Hepatic stellate cell (primary cell): ENCODE results near the gene TSHZ1.

Source experiments
- DNase-seq: peaks from one replicate; pipeline ENCODE4 v3.0.0; 2011; ENCODE audit warnings: low spot score

TSHZ1 gene

GRCh38 chr18:75275226-75275625, 64.6 kb downstream of the TSHZ1 start:
- DNase-seq: no peak

GRCh38 chr18:75276818-75277609, 66.4 kb downstream of the TSHZ1 start:
- DNase-seq: no peak

GRCh38 chr18:75277610-75277928, 67.0 kb downstream of the TSHZ1 start:
- no peak for DNase-seq

GRCh38 chr18:75279381-75279780, 68.8 kb downstream of the TSHZ1 start:
- no peak for DNase-seq

- no peak for DNase-seq
These were observed 70.1 kb downstream of the TSHZ1 start for GRCh38 chr18:75280427-75281280.

GRCh38 chr18:75282746-75283145, 72.1 kb downstream of the TSHZ1 start:
- no peak for DNase-seq

- no peak for DNase-seq
These were observed 73.1 kb downstream of the TSHZ1 start for GRCh38 chr18:75283731-75284130.

- DNase-seq: no peak
These were observed 74.0 kb downstream of the TSHZ1 start for GRCh38 chr18:75284566-75284965.

GRCh38 chr18:75285876-75286275, 75.3 kb downstream of the TSHZ1 start:
- no peak for DNase-seq

GRCh38 chr18:75287006-75287405, 76.4 kb downstream of the TSHZ1 start:
- no peak for DNase-seq

- DNase-seq: no peak
These were observed 77.1 kb downstream of the TSHZ1 start for GRCh38 chr18:75287700-75288099.

GRCh38 chr18:75289761-75290160, 79.2 kb downstream of the TSHZ1 start:
- no peak for DNase-seq

GRCh38 chr18:75290737-75291358, 80.3 kb downstream of the TSHZ1 start:
- DNase-seq: no peak

- no peak for DNase-seq
These were observed 80.9 kb downstream of the TSHZ1 start for GRCh38 chr18:75291460-75291859.

- DNase-seq: no peak
These were observed 83.0 kb downstream of the TSHZ1 start for GRCh38 chr18:75293591-75293990.

- DNase-seq: no peak
These were observed 87.1 kb downstream of the TSHZ1 start for GRCh38 chr18:75297731-75298130.

GRCh38 chr18:75304678-75305557, 94.3 kb downstream of the TSHZ1 start:
- DNase-seq: no peak

- DNase-seq: no peak
These were observed 95.4 kb downstream of the TSHZ1 start for GRCh38 chr18:75305984-75306383.

- no peak for DNase-seq
These were observed 96.9 kb downstream of the TSHZ1 start for GRCh38 chr18:75307530-75307929.

- no peak for DNase-seq
These were observed 99.0 kb downstream of the TSHZ1 start for GRCh38 chr18:75309564-75309963.

- DNase-seq: no peak
These were observed 103.5 kb downstream of the TSHZ1 start for GRCh38 chr18:75314117-75314516.

GRCh38 chr18:75314606-75315005, 104.0 kb downstream of the TSHZ1 start:
- no peak for DNase-seq
